Endothelial cell of hepatic sinusoid (primary cell): ENCODE data around the gene SLF2.

ENCODE experiments used
- in situ Hi-C: cut with HindIII; loops from 2 replicates; pipeline ENCODE4 v1.10.0; 2017; ENCODE audit warnings: low sequenced_read_pairs

SLF2 gene

GRCh38 chr10:100894589-100895294 is 18.0 kb upstream of the SLF2 start:
- in situ Hi-C loops = loop anchor here (25.0 kb wide), 1 partner anchor 557 kb away; the partner anchor contains the start of genes PKD2L1 and SCD

DNA sequence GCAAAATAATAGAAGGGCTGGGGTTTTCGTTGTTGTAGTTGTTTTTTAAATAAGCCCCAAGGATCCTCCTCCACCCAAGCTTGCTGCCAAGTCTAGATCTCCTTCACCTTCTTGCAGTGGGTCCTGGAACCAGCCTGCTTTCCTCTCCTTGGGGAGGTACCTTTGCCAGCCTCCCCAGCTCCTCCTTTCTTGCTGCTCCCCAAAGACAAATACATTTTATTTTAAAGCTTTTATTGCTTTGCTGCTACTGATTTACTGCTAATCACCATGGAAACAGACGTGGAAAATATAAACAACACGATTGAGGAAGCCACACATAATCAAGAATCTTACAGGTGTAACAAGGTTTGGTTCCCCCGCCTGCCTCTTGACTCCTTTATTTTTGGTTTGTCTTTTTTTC is 17.4 kb upstream of the SLF2 start:
- in situ Hi-C loops = loop anchor here (25.0 kb wide), 1 partner anchor 558 kb away; the partner anchor contains the start of genes PKD2L1 and SCD

- in situ Hi-C loops = loop anchor here (25.0 kb wide), 1 partner anchor 559 kb away; the partner anchor contains the start of genes PKD2L1 and SCD
Measured at GRCh38 chr10:100895896-100896295, 16.9 kb upstream of the SLF2 start.

DNA sequence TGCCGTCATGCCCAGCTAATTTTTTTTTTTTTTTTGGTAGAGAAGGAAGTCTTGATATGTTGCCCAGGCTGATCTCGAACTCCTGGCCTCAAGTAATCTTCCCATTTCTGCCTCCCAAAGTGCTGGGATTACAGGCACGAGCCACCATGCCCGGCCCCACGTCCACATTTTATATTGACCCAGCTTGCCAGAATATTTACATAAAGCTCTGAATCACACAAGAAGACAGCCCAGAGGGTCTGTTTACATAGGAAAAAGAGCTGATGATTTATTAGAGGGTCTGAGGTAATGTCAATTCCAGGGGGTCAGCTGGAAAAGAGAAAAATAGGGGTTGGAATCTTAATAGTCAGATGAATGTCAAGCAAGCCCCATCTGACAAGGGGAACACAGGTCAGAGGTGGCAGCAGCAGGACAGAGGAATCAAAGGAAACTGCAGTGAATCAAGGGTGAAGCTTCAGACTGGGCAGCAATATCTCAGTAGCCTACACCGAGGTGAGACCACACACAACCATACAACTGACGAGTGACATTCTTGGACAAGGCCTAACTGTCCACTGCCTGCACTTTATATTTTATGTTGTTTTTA is 15.8 kb upstream of the SLF2 start:
- in situ Hi-C loops = loop anchor here (25.0 kb wide), 1 partner anchor 560 kb away; the partner anchor contains the start of genes PKD2L1 and SCD

DNA sequence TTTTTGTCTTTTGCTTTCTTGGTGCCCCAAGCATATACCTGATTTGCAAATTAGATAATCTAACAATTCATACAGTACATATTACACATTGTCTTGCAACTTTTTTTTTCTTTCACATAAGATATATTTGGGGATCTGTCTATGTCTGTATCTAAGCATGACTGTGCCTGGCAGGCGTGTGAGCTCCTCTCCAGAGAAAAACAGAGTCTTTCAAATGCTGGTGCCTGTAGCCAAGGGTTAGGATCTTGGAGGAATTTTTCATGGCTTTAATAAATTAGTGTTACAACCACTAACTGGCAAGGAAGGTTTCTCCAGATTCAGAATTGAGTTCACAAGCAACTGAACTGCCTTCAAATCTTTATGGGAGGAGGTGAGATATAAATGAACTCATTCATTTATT is 14.8 kb upstream of the SLF2 start:
- in situ Hi-C loops = loop anchor here (25.0 kb wide), 1 partner anchor 561 kb away; the partner anchor contains the start of genes PKD2L1 and SCD

GRCh38 chr10:100899171-100899570 is 13.6 kb upstream of the SLF2 start:
- in situ Hi-C loops = loop anchor here (25.0 kb wide), 1 partner anchor 562 kb away; the partner anchor contains the start of genes PKD2L1 and SCD

DNA sequence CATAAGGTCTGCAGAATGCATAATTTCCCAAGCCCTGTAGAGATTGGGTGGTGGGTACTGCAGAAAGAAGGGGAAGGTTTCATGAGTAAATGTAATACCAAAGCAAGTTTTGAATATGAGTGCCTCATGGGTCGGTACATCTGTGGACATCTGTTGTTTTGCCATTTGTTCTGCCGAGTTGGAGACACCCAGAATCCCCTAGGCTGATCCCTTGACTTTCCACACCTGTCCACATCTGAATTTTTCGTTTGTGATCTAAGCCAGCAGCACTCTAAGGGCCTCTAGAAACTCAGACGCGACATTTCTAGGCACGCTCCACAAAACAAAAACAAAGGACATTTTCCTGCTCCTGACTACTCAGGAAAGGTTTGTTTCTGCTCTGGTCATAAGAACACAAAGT is 11.7 kb upstream of the SLF2 start:
- in situ Hi-C loops = no loop called here

DNA sequence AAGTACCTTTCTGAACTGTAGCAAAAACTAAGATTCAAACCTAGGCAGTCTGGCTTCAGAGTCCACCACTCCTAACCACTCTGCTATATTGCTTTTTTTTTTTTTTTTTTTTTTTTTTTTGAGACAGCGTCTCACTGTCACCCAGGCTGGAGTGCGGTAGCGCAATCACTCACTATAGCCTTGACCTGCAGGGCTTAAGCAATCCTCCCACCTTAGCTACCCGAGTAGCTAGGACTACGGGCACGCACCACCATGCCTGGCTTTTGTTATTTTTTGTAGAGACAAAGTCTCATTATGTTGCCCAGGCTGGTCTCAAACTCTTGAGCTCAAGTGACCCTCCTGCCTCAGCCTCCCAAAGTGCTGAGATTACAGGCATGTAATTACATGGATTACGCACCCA is 10.1 kb upstream of the SLF2 start:
- in situ Hi-C loops = no loop called here

GRCh38 chr10:100904917-100905316 is 7.8 kb upstream of the SLF2 start:
- in situ Hi-C loops = no loop called here

DNA sequence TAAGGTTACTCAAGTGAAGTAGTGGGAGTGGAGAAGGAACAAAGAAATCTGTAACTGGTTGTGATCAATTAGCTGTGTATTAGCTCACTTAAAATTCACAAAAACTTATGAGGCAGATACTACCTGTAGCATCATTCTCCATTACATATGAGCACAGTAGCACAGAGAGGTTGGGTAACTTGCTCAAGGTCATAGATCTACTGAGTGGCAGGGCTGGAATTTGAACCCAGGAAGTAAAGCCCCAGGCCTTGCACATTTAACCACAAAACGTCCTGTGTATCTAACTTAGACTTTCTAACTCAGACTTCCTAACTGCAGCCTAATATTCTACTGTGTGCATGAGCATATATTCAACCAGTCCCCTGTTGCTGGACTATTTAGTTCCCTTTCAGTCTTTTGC is 5.6 kb upstream of the SLF2 start:
- in situ Hi-C loops = no loop called here

DNA sequence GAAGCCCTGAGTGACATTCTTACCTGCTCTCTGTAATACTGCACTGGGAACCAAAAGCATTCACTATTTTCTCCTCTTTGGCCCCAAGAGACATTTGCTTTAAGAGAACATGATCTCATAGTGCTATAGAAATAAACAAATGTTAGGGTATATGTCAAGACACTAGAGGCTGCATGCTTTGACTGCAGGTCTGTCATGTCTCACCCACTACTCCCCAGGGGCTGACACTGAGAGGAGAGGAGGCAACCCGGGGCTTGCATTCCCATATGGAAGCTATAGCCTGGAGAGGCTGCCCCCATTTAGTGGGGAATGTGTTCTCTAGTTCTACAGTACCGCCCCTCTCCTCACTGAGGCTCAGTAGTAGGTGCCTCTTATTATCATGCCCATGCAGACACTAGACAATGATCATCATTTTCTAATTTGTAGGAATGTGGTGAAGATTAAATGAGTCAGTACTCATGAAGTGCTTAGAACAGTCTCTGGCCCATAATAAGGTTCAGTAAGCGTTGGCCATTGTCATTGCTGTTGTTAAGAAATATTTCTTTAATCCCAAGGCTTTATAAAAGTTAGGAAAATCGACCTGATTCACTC is 4.9 kb upstream of the SLF2 start:
- in situ Hi-C loops = no loop called here

GRCh38 chr10:100908378-100908777 is 4.4 kb upstream of the SLF2 start:
- in situ Hi-C loops = no loop called here

- in situ Hi-C loops = loop anchor here (5.0 kb wide), 1 partner anchor 38 kb away; no protein-coding TSS in a partner anchor
Measured at GRCh38 chr10:100909501-100910263, 3.1 kb upstream of the SLF2 start.

- in situ Hi-C loops = loop anchor here (5.0 kb wide), 1 partner anchor 36 kb away; no protein-coding TSS in a partner anchor
Measured at GRCh38 chr10:100911472-100911871, 1.3 kb upstream of the SLF2 start.

DNA sequence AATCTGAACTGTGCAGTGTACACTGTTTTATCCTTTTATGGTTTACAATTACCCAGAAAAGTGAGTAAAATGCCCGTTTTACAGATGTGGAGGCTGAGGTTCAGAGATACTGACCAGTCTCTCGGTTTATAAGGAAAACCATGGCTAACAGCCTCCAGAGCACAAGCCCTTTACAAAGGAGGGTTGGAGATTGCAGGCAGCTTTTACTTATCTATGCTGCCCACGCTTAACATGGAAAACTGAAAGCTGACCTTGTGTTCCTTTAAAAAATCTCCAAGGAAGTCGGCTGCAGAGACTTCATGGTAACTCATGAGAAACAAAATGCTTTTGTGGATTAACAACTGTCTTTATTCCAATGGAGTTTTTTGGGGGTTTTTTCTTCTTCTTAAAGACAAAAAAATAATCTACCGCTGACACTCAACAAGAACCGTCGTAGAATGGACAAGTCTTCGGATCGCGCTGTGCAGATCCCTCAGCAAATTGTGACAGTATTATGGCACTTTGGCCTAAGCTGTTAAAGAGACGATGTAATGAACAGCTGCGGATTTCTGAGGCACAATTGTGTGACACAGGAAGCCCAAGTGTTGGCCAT is 654 bp upstream of the SLF2 start:
- in situ Hi-C loops = loop anchor here (5.0 kb wide), 1 partner anchor 35 kb away; no protein-coding TSS in a partner anchor

GRCh38 chr10:100913470-100913865 is 705 bp downstream of the SLF2 start:
- in situ Hi-C loops = loop anchor here (5.0 kb wide), 1 partner anchor 34 kb away; no protein-coding TSS in a partner anchor

GRCh38 chr10:100917071-100917470 is 4.3 kb downstream of the SLF2 start:
- in situ Hi-C loops = no loop called here

DNA sequence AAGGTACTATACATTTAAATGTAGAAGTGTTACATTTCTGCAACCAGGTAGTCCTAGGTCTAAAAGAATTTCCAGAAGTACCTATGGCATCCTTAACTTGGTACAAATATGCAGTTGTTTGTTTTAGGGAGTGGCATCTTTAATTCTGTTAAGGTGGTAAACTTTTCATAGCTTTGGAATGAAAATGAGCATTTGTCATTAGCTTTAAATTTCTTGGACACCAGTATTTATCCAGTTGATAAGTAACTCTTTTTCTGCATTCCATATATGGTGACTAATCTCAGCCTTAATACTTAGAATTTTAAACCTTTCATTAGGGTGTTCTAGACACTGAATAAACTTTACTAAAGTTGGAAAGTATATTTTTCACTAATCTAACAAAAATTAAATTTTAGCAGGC is 10.8 kb downstream of the SLF2 start:
- in situ Hi-C loops = no loop called here

DNA sequence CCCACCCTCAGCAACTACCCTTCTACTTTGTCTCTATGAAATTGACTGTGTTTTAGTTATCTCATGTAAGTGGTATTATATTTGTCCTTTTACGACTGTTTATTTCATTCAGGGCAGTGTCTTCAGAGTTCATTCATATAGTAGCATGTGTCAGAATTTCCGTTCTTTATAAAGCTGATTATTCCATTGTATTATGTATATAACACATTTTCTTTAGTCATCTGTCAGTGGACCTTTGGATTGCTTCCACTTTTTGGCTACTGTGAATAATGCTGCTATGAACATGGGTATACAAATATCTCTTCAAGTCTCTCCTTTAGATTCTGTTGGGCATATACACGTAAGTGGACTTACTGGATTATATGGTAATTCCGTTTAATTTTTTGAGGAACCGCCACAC is 14.5 kb downstream of the SLF2 start:
- in situ Hi-C loops = no loop called here

DNA sequence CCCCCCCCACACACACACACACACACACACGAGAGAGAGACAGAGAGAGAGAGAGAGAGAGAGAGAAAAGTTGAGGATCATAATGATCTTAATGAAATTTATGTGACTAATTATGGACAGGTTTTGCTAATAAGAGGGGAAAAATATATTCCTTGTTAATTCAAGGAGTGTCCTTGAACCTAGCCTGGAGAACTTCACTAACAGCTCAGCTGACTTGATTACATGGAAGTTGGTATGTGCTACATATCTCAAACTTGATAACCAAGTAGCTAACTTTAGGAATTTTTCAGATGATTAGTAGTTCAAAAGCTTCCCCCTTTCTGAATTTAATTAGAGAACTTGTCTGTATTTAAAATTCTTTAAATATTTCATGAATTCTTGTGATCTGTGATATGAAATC is 15.3 kb downstream of the SLF2 start:
- in situ Hi-C loops = no loop called here
